ENCODE results near the gene KLHL6. TPM values are rescaled to one million over a fixed set of nuclear protein-coding genes. Genes with fewer than 3 reads are reported as not detected.
"Not testable (repeated sequence)": the region's sequence is repeated elsewhere in the genome, so short reads cannot be mapped to it uniquely, and the experiment has no call there.

KLHL6 gene
- total RNA-seq, 1 donor from 2014 or later = 1.1 TPM

- DNase-seq = peak; percentile 86
These were observed 108.1 kb downstream of the KLHL6 start for GRCh38 chr3:183447206-183448001.

GRCh38 chr3:183446838-183447205 is 108.7 kb downstream of the KLHL6 start:
- DNase-seq = no peak

GRCh38 chr3:183444748-183445147 is 110.8 kb downstream of the KLHL6 start:
- DNase-seq = no peak

GRCh38 chr3:183443395-183444385 is 111.8 kb downstream of the KLHL6 start:
- no peak for DNase-seq

GRCh38 chr3:183442994-183443393 is 112.5 kb downstream of the KLHL6 start:
- DNase-seq = no peak

- DNase-seq = not testable (repeated sequence)
These were observed 115.0 kb downstream of the KLHL6 start for GRCh38 chr3:183440521-183440920.

GRCh38 chr3:183439515-183439914 is 116.0 kb downstream of the KLHL6 start:
- no peak for DNase-seq

- DNase-seq = no peak
These were observed 116.8 kb downstream of the KLHL6 start for GRCh38 chr3:183438735-183439134.

GRCh38 chr3:183437666-183438564 is 117.6 kb downstream of the KLHL6 start:
- DNase-seq = no peak

Small RNA genes lying within 50 kb of the gene (small RNA-seq; reads per million reads assigned to genes)
- gene RF00092 = not detected
- not detected for gene RF00394
- gene RF01241 = not detected
- 11.1 reads per million, percentile 92 among the genes with 10 or more reads in this experiment for gene SNORA63D

Other genes with a start within 250 kb of the KLHL6 start
- 34.5 TPM for gene MCF2L2, start 127.1 kb downstream of the KLHL6 start, total RNA-seq
- gene KLHL24, start 79.9 kb upstream of the KLHL6 start, total RNA-seq = 299 TPM
- gene YEATS2, start 142.1 kb upstream of the KLHL6 start, total RNA-seq = 62.1 TPM

Measured in occipital lobe (tissue), 3 donors.